Cardiac fibroblast (primary cell): ENCODE data around the gene MAP3K7.

Experiments
- DNase-seq, 2 donors: peaks; one replicate each; pipeline versions ENCODE4 v3.0.0 to v3.0.0-alpha.2; 2010; ENCODE audit warnings: low read depth in 2 of 2
- H3K4me3 ChIP-seq, 2 donors: replicated peaks in 1 of 2; 1 replicate in 1 of 2; 2 replicates in 1 of 2; pipeline ENCODE4 v1.5.1; 2011; ENCODE audit warnings: low read depth in 2 of 2, low read length in 2 of 2, mild to moderate bottlenecking in 2 of 2, moderate library complexity in 1 of 2
- CTCF ChIP-seq: IDR thresholded peaks from one replicate; pipeline ENCODE4 v1.5.1; 2011; ENCODE audit warnings: low read depth, mild to moderate bottlenecking, low read length, inconsistent platforms

MAP3K7 gene

GRCh38 chr6:90533615-90534336, 53.1 kb downstream of the MAP3K7 start:
- no peak for DNase-seq
- no peak for TF ChIP-seq CTCF
- H3K4me3 ChIP-seq = no peak overlapping the region

DNA sequence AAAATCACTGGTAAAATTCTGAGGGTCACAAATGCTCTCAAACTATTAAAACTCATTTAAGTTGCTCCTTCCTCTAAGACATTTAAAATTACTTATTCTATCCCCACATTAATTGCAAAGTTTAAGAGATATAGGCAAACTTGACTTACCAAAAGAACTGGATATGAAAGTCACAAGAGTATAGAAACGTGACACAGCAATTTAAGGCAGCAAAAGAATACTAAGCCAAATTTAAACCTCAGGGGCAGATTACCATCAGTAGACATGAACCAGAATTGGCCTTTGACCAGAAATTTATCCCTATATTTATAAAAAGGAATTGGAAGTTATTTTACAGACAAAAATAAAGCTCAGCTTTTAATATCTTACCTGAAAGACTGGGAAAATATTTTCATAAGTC, 56.0 kb downstream of the MAP3K7 start:
- DNase-seq = no peak
- no peak overlapping the region for H3K4me3 ChIP-seq
- no peak for TF ChIP-seq CTCF

GRCh38 chr6:90525421-90525820, 61.5 kb downstream of the MAP3K7 start:
- no peak overlapping the region for H3K4me3 ChIP-seq
- no peak for TF ChIP-seq CTCF
- DNase-seq = no peak

DNA sequence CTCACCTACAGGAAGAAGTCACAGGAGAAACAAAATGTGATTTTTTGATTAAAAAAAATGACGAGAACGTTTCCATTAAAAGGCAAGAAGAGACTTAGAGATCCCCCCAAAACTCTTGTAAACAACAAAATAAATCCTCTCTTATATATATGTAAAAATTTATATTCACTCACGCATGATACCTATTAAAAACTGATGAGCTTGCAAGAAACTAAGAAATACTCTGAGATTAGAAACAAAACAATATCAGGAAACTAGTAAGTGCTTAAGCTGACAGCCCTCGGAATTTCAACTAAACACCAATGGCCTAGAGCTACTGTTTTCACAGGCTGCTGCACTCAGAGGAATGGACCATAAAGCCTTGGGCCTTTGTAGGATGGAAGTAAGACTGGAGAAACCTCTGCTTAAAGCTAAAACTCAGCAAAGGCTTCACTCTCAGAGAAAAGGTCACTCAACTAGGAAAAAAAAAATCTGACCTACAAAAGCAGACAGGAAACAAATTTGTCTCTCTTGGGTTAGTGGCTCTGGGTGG, 63.0 kb downstream of the MAP3K7 start:
- no peak for TF ChIP-seq CTCF
- DNase-seq = no peak
- H3K4me3 ChIP-seq = no peak overlapping the region

GRCh38 chr6:90521955-90522354, 64.9 kb downstream of the MAP3K7 start:
- TF ChIP-seq CTCF = no peak
- no peak overlapping the region for H3K4me3 ChIP-seq
- no peak for DNase-seq

- H3K4me3 ChIP-seq = no peak overlapping the region
- TF ChIP-seq CTCF = no peak
- DNase-seq = no peak
Measured at GRCh38 chr6:90516074-90516660, 70.7 kb downstream of the MAP3K7 start.
